Mammary epithelial cell (primary cell): Measurements from ENCODE around the gene TSSK3.

Experiments used
- CTCF ChIP-seq, 2 donors: IDR thresholded peaks in 1 of 2; conservative IDR thresholded peaks in 1 of 2; 2 replicates each; pipeline ENCODE4 v1.5.1; 2011 to 2012; ENCODE audit warnings: inconsistent platforms in 2 of 2, low read length in 2 of 2, mild to moderate bottlenecking in 2 of 2, control low read depth in 1 of 2, low read depth in 1 of 2; ENCODE audit not compliant: insufficient read depth in 1 of 2; ENCODE audit errors: extremely low read depth in 1 of 2
- EZH2 ChIP-seq: IDR thresholded peaks from 2 replicates; pipeline ENCODE4 v1.6.1; 2012; ENCODE audit warnings: low read length, inconsistent platforms, borderline replicate concordance

- peak in 1 of 2 donors; percentile 60 for TF ChIP-seq CTCF (conservative IDR thresholded peaks at IDR 0.05 in 1 of 2, IDR thresholded peaks at IDR 0.05 in 1 of 2; ENCODE audit: extremely low read depth in 1 of 2, insufficient read depth in 1 of 2, low read depth in 1 of 2, low read length in 2 of 2)
- no peak for TF ChIP-seq EZH2
Observed at GRCh38 chr1:32350785-32351398, 11.4 kb upstream of the TSSK3 start.
